SK-N-MC (cell line): ENCODE results near the gene DHFR.

ENCODE experiments used
- EZH2 ChIP-seq: fragments of 200-600 bp; sonication (generic); IDR thresholded peaks from one replicate; pipeline ENCODE4 v1.6.1; 2017; ENCODE audit warnings: antibody characterized with exemption
- POLR2AphosphoS5 ChIP-seq: IDR thresholded peaks from 2 replicates; pipeline ENCODE4 v1.6.1; 2012; ENCODE audit warnings: mild to moderate bottlenecking, low read depth, low read length, borderline replicate concordance

- TF ChIP-seq POLR2AphosphoS5 (no peak), EZH2 (no peak)
Measured at GRCh38 chr5:80668016-80668969, 13.5 kb upstream of the DHFR start.
